NT2/D1 (cell line): ENCODE results near the gene DUSP14.

Experiments
- SUZ12 ChIP-seq: IDR thresholded peaks from 2 replicates; pipeline ENCODE4 v1.6.1; 2011; ENCODE audit not compliant: insufficient read length, insufficient read depth; ENCODE audit errors: extremely low read depth
- YY1 ChIP-seq: IDR thresholded peaks from 2 replicates; pipeline ENCODE4 v1.6.1; 2011; ENCODE audit not compliant: insufficient read length, insufficient read depth
- ZNF274 ChIP-seq: IDR thresholded peaks from 2 replicates; pipeline ENCODE4 v1.6.1; 2011; ENCODE audit warnings: mild to moderate bottlenecking, low read depth, low read length

- TF ChIP-seq YY1 = no peak
- no peak for TF ChIP-seq ZNF274
- TF ChIP-seq SUZ12 = no peak
These were observed 28.0 kb upstream of the DUSP14 start for GRCh38 chr17:37461668-37462067.
